Ovary (tissue), 9 donors: Measurements from ENCODE around the gene CMBL. TPM values are rescaled to one million over a fixed set of nuclear protein-coding genes. Genes with fewer than 3 reads are reported as not detected.

ENCODE experiments used
- DNase-seq, 5 donors: peaks; one replicate each; pipeline ENCODE4 v3.0.0-alpha.2; 2019 to 2020
- H3K27ac ChIP-seq, 2 donors: fragments of 200-600 bp; one replicate each; pipeline versions ENCODE4 v1.5.1 to v1.8.0; 2019 to 2022
- H3K27me3 ChIP-seq: fragments of 200-600 bp; one replicate; pipeline ENCODE4 v1.8.0; 2022
- H3K36me3 ChIP-seq: fragments of 200-600 bp; sonication (generic); one replicate; pipeline ENCODE4 v1.5.1; 2019
- H3K4me1 ChIP-seq: one replicate; pipeline ENCODE4 v1.8.1; 2013; ENCODE audit warnings: mild to moderate bottlenecking, moderate library complexity; ENCODE audit not compliant: insufficient read depth
- H3K4me3 ChIP-seq: fragments of 200-600 bp; sonication (generic); one replicate; pipeline ENCODE4 v1.5.1; 2017
- H3K9me3 ChIP-seq, 2 donors: fragments of 200-600 bp in 1 of 2; sonication (generic) in 1 of 2; one replicate each; pipeline versions ENCODE4 v1.5.1 to v1.8.1; 2013 to 2019; ENCODE audit warnings: mild to moderate bottlenecking in 1 of 2, moderate library complexity in 1 of 2
- EP300 ChIP-seq: sonication (generic); formaldehyde crosslinking; IDR thresholded peaks from one replicate; pipeline ENCODE4 v1.6.1; 2017; ENCODE audit warnings: antibody characterized with exemption
- POLR2A ChIP-seq: fragments of 450-650 bp; IDR thresholded peaks from one replicate; pipeline ENCODE4 v1.6.1; 2017; ENCODE audit warnings: antibody characterized with exemption, mild to moderate bottlenecking, moderate library complexity
- WGBS, 3 donors: extraction: QIAGEN DNeasy Blood & Tissue Kit in 1 of 3; methylation state at CpG; one replicate each; pipeline versions ENCODE4 v1.1.5 to v1.1.7; 2013 to 2017; 5-methylcytosine and 5-hydroxymethylcytosine counted together
- intact Hi-C, 4 donors: fragments of 100-400 bp; cut with DNase I; formaldehyde crosslinking; loops; one replicate each; pipeline versions ENCODE4 v1.11.0 to v1.15.1; 2022 to 2023
- polyA plus RNA-seq, 2 donors: library from polyadenylated mRNA; stranded (reverse); fragments of 200-250 nt in 1 of 2; fragments of 350-450 nt in 1 of 2; fragmentation: Illumina TruSeq in 1 of 2; extraction: RNeasy Lipid Tissue Mini Kit (QIAGEN cat#74804) in 1 of 2; gene quantifications; one replicate each; pipeline ENCODE4 v1.2.3, GENCODE V29; 2013 to 2014
- total RNA-seq, 7 donors: library from RNA; depleted of rRNA in 2 of 7; stranded (reverse); fragments of >200 nt in 2 of 7; fragmentation: NEBNext Ultra II Directional in 3 of 7; extraction: Animal tissue kit (Norgen Biotek cat#: 25700) in 3 of 7; gene quantifications; one replicate each; pipeline versions ENCODE4 v1.1.0 to v1.2.4, GENCODE V29; 2016 to 2023
- TF ChIP-seq, protein P1 (sequence below), 3 donors: fragments of 450-650 bp in 2 of 3; fragments of 200-600 bp in 1 of 3; IDR thresholded peaks; one replicate each; pipeline versions ENCODE4 v1.5.1 to v1.8.0; 2016 to 2022; ENCODE audit warnings: antibody characterized with exemption in 3 of 3, mild to moderate bottlenecking in 1 of 3
- donor health status: DM: no; HTN: no; CAD: no; lungs with moderate emphysema.
- donor health status: DM: no; HTN: no; CAD: no.
- donor health status: Bipolar disorder and iron deficiency.
- donor health status: DM: yes; HTN: yes; CAD: no.
- donor health status: DM: no; HTN: no; CAD: no.
- donor health status: DM: yes; HTN: yes; CAD: no.

Gene CMBL
- total and polyA plus RNA-seq, 9 donors = 7.3 to 69.0 (median 43.2) TPM

DNA sequence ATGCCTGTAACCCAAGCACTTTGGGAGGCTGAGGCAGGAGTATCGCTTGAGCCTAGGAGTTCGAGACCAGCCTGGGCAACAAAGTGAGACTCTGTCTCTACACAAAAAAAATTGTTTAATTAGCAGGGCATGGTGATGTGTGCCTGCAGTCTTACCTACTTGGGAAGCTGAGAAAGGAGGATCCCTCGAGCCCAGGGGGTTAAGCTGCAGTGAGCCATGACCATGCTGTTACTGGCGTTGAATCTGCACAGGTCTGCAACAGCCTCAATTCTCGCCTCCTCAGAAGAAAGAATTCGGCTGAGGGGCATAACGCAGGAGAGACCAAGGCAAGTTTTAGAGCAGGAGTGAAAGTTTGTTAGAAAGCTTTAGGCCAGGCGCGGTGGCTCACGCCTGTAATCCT is 39.6 kb downstream of the CMBL start:
- WGBS, 3 donors = 95 to 97% (median 96%) methylated on average over 10 of the region's 10 CpGs
- Histone ChIP-seq H3K4me3 (no peak overlapping the region), H3K4me1 (no peaks in the 10 kb centered on the region), H3K27ac (no peak overlapping the region), H3K36me3 (no peaks in the 10 kb centered on the region), H3K27me3 (no peaks in the 10 kb centered on the region), H3K9me3 (no peaks in the 10 kb centered on the region)
- intact Hi-C loops = no loop called here
- no peak for DNase-seq
- no peak for TF ChIP-seq EP300
- TF ChIP-seq, protein P1, sequence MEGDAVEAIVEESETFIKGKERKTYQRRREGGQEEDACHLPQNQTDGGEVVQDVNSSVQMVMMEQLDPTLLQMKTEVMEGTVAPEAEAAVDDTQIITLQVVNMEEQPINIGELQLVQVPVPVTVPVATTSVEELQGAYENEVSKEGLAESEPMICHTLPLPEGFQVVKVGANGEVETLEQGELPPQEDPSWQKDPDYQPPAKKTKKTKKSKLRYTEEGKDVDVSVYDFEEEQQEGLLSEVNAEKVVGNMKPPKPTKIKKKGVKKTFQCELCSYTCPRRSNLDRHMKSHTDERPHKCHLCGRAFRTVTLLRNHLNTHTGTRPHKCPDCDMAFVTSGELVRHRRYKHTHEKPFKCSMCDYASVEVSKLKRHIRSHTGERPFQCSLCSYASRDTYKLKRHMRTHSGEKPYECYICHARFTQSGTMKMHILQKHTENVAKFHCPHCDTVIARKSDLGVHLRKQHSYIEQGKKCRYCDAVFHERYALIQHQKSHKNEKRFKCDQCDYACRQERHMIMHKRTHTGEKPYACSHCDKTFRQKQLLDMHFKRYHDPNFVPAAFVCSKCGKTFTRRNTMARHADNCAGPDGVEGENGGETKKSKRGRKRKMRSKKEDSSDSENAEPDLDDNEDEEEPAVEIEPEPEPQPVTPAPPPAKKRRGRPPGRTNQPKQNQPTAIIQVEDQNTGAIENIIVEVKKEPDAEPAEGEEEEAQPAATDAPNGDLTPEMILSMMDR (IDR thresholded peaks at IDR 0.05) = no peak
- TF ChIP-seq POLR2A = no peak

DNA sequence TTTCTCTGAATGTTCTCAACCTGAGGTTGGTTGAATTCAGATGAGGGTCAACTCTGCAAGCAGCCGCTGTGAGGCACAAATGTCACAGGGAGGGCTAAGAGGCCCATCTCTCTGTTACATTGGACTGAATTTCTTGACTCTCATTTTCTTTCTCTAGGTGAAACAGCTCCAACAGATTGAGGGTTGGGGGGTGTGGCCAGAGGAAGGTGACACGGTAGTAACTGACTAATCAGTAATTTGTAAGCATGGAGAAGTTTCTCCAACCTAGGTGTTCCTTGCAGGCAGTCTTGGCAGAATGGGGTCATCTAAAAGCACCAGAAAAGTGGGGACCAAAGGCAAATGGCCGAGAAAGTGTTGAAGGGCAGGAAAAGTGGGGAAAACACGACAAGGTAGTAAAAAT is 40.9 kb downstream of the CMBL start:
- intact Hi-C loops = no loop called here
- TF ChIP-seq POLR2A (no peak), EP300 (no peak)
- TF ChIP-seq, protein P1 (IDR thresholded peaks at IDR 0.05) = no peak
- Histone ChIP-seq H3K36me3 (no peaks in the 10 kb centered on the region), H3K4me3 (no peak overlapping the region), H3K9me3 (no peaks in the 10 kb centered on the region), H3K4me1 (no peaks in the 10 kb centered on the region), H3K27ac (no peak overlapping the region), H3K27me3 (no peaks in the 10 kb centered on the region)
- WGBS, 3 donors = 83 to 86% (median 84%) methylated on average over 4 of the region's 4 CpGs
- DNase-seq = no peak

DNA sequence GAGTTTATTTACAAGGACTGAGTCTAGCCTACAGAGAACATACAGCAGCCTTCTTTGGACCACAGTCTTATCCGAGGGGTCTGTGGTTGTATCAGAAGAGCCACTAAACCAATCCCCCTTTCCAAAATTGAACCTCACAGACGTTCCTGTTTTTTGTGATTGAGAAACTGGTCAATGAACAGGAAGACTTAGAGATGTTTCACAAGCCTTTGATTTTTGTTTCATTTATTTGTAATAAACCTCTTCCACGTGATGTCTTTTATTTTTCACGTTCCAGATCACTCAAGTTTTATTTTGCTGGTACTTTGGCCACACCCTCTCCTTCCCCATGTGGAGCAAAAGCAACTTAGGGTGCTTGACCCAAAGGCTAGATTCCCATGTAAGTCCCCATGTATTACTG is 41.6 kb downstream of the CMBL start:
- Histone ChIP-seq H3K27ac (no peak overlapping the region), H3K36me3 (no peaks in the 10 kb centered on the region), H3K27me3 (no peaks in the 10 kb centered on the region), H3K4me1 (no peaks in the 10 kb centered on the region), H3K9me3 (no peaks in the 10 kb centered on the region), H3K4me3 (no peak overlapping the region)
- 52 to 60% (median 55%) methylated on average over 4 of the region's 4 CpGs for WGBS, 3 donors
- DNase-seq = no peak
- TF ChIP-seq, protein P1 (IDR thresholded peaks at IDR 0.05) = no peak
- no peak for TF ChIP-seq POLR2A
- no peak for TF ChIP-seq EP300
- intact Hi-C loops = no loop called here

DNA sequence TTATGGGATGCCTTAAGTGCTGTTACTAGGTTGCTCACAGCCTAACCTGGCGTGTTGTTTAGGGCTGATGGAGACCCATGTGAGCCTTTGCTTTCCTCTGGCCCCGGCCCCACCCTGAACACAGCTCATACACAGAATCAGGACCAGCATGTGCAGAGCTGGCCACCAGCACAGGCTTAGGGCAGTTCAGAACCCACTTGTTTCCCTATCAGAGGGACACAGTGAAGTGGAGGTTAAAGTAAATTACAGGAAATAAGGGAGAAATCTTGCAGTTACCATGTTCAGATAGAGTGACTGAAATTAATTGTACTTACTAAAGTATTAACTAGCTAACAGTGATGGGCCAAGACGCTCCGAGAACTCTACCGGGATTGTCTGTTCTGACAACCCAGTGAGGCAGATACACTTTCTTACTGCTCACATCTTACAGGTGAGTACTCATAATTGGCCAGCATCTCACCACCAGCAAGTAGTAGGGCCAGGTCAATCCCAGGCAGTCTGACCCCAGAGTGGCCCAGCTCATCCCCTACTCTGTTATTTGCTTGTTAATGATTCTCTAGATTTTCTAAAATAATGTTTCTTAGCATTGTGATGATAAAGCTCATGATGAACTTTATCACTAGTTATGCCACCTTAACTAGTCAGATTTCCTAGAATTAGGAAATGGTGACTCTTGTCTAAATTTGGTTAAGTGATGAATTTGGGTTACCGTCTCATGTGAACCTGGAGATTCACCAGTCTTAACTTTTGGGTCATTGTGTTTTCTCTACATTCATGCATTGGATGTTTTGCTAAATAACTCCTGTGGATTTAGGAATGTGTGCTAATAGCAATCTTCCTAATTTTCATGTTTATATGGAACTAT is 42.2 kb downstream of the CMBL start:
- DNase-seq = no peak
- Histone ChIP-seq H3K4me3 (no peak overlapping the region), H3K27ac (no peak overlapping the region), H3K9me3 (no peaks in the 10 kb centered on the region), H3K36me3 (no peaks in the 10 kb centered on the region), H3K27me3 (no peaks in the 10 kb centered on the region), H3K4me1 (no peaks in the 10 kb centered on the region)
- WGBS, 3 donors = 59 to 71% (median 64%) methylated on average over 6 of the region's 6 CpGs
- TF ChIP-seq EP300 (no peak), POLR2A (no peak)
- TF ChIP-seq, protein P1 (IDR thresholded peaks at IDR 0.05) = no peak
- intact Hi-C loops = no loop called here
